ENCODE data around the gene CASQ1.

The CASQ1 gene

GRCh38 chr1:160226623-160227022 is 36.2 kb downstream of the CASQ1 start:
- TF ChIP-seq ZFX (IDR thresholded peaks at IDR 0.05; ENCODE audit: borderline replicate concordance) = no peak
- TF ChIP-seq, protein P1, sequence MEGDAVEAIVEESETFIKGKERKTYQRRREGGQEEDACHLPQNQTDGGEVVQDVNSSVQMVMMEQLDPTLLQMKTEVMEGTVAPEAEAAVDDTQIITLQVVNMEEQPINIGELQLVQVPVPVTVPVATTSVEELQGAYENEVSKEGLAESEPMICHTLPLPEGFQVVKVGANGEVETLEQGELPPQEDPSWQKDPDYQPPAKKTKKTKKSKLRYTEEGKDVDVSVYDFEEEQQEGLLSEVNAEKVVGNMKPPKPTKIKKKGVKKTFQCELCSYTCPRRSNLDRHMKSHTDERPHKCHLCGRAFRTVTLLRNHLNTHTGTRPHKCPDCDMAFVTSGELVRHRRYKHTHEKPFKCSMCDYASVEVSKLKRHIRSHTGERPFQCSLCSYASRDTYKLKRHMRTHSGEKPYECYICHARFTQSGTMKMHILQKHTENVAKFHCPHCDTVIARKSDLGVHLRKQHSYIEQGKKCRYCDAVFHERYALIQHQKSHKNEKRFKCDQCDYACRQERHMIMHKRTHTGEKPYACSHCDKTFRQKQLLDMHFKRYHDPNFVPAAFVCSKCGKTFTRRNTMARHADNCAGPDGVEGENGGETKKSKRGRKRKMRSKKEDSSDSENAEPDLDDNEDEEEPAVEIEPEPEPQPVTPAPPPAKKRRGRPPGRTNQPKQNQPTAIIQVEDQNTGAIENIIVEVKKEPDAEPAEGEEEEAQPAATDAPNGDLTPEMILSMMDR (IDR thresholded peaks at IDR 0.05) = no peak
- H3K27ac ChIP-seq = 0 out of 2 replicates have a peak overlapping the region, but pooled peaks have one; percentile 3

GRCh38 chr1:160227034-160227433 is 36.7 kb downstream of the CASQ1 start:
- TF ChIP-seq, protein P1 (IDR thresholded peaks at IDR 0.05) = no peak
- TF ChIP-seq ZFX (IDR thresholded peaks at IDR 0.05; ENCODE audit: borderline replicate concordance) = no peak
- H3K27ac ChIP-seq = 0 out of 2 replicates have a peak overlapping the region, but pooled peaks have one; percentile 3

DNA sequence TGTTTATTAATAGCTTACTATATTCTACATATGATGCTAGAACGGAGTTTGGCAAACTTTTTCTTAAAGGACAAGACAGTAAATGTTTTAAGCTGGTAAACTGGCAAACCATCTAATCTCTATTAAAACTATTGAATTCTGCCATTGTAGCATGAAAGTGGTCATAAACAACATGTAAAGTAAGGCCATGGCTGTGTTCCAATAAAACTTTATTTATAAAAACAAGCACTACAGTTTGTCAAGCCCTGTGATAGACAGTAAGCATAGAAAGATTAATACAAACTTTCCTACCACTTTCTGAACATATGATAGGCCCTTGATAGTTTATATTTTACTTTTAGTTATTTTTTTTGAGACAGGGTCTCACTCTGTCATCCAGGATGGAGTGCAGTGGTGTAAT is 37.2 kb downstream of the CASQ1 start:
- TF ChIP-seq, protein P1 (IDR thresholded peaks at IDR 0.05) = no peak
- TF ChIP-seq ZFX (IDR thresholded peaks at IDR 0.05; ENCODE audit: borderline replicate concordance) = no peak
- no peak overlapping the region for H3K27ac ChIP-seq

DNA sequence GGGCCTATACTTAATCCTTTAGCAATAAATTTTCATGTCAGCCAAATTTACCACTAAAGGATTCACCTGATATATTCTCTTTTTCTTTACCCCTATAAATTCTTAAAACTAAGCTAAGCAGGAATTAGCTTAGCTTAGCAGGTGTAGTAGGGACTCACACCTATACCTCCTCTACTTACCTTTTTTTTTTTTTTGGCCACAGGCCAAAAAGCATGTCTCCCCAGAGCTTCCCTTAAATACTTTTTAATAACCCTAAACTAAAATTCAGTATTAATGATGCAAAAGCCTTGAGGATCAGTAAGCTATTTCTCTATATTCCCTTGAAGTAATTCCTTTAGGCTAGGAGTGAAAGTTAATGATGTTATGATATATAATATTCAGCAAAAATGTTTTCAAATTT is 38.1 kb downstream of the CASQ1 start:
- TF ChIP-seq, protein P1 (IDR thresholded peaks at IDR 0.05) = no peak
- TF ChIP-seq ZFX (IDR thresholded peaks at IDR 0.05; ENCODE audit: borderline replicate concordance) = no peak
- H3K27ac ChIP-seq = no peak overlapping the region

GRCh38 chr1:160232911-160233310 is 42.5 kb downstream of the CASQ1 start:
- TF ChIP-seq ZFX (IDR thresholded peaks at IDR 0.05; ENCODE audit: borderline replicate concordance) = no peak
- TF ChIP-seq, protein P1 (IDR thresholded peaks at IDR 0.05) = no peak
- no peak overlapping the region for H3K27ac ChIP-seq

- no peak overlapping the region for H3K27ac ChIP-seq
- no peak for TF ChIP-seq ZFX (IDR thresholded peaks at IDR 0.05; ENCODE audit: borderline replicate concordance)
- TF ChIP-seq, protein P1 (IDR thresholded peaks at IDR 0.05) = no peak
These were observed 46.4 kb downstream of the CASQ1 start for GRCh38 chr1:160236806-160237205.

- no peak overlapping the region for H3K27ac ChIP-seq
- TF ChIP-seq ZFX (IDR thresholded peaks at IDR 0.05; ENCODE audit: borderline replicate concordance) = no peak
- TF ChIP-seq, protein P1 (IDR thresholded peaks at IDR 0.05) = no peak
These were observed 47.2 kb downstream of the CASQ1 start for GRCh38 chr1:160237558-160237957.

Measured in 22Rv1 (cell line).